GM23338 (cell line): Measurements from ENCODE around the gene ACBD3. TPM values are rescaled to one million over a fixed set of nuclear protein-coding genes. Genes with fewer than 3 reads are reported as not detected.

Experiments used
- CTCF ChIP-seq, 2 experiments: fragments of 200-600 bp in 1 of 2; sonication (generic) in 1 of 2; conservative IDR thresholded peaks; 2 replicates each; pipeline versions ENCODE4 v1.5.1 to v1.6.1; 2016 to 2017; ENCODE audit warnings: antibody characterized with exemption in 2 of 2, low read depth in 2 of 2, mild to moderate bottlenecking in 2 of 2, moderate library complexity in 1 of 2
- ETS1 ChIP-seq: IDR thresholded peaks from 2 replicates; pipeline ENCODE4 v1.6.1; 2016; ENCODE audit warnings: antibody characterized with exemption
- EZH2phosphoT487 ChIP-seq: fragments of 200-600 bp; sonication (generic); IDR thresholded peaks from one replicate; pipeline ENCODE4 v1.8.1; 2018; ENCODE audit warnings: antibody characterized with exemption; ENCODE audit not compliant: unreplicated experiment
- REST ChIP-seq: IDR thresholded peaks from one replicate; pipeline ENCODE4 v1.6.1; 2018; ENCODE audit warnings: antibody characterized with exemption; ENCODE audit not compliant: unreplicated experiment
- ZNF331 ChIP-seq: fragments of 250-450 bp; sonication (Bioruptor Pico); IDR thresholded peaks from 2 replicates; pipeline ENCODE4 v1.5.0; 2020; ENCODE audit warnings: low read depth, mild to moderate bottlenecking, moderate library complexity
- ZNF462 ChIP-seq: fragments of 250-450 bp; sonication (Bioruptor Pico); IDR thresholded peaks from 2 replicates; pipeline ENCODE4 v1.5.0; 2020; ENCODE audit warnings: mild to moderate bottlenecking, moderate library complexity
- polyA plus RNA-seq: library from polyadenylated mRNA; unstranded; fragments of >200 nt; fragmentation: Nextera tagmentation; extraction: Ambion mirVana; gene quantifications from 2 replicates; pipeline ENCODE4 v1.2.1, GENCODE V29; 2016
- total RNA-seq: library from RNA; depleted of rRNA; stranded (reverse); fragments of >200 nt; shearing (Covaris generic); gene quantifications from 2 replicates; pipeline ENCODE4 v1.2.3, GENCODE V29; 2014

Gene ACBD3
- total and polyA plus RNA-seq, 2 experiments from 2014 or later = 17.1 to 36.2 TPM

- TF ChIP-seq ZNF462 (CRISPR knock-in tag) (no peak), EZH2phosphoT487 (no peak), CTCF (conservative IDR thresholded peaks at IDR 0.05; ENCODE audit: low read depth in 2 of 2) (no peak), ZNF331 (CRISPR knock-in tag) (no peak), REST (no peak), ETS1 (no peak)
Measured at GRCh38 chr1:226187380-226187779, 839 bp upstream of the ACBD3 start (continued).
